ENCODE results near the gene CENPU. TPM values are rescaled to one million over a fixed set of nuclear protein-coding genes. Genes with fewer than 3 reads are reported as not detected.

CENPU gene
- total and polyA plus RNA-seq, 2 of the 8 experiments (the other 6 are each of a cell fraction or from before 2014, with no cell fraction given): 32.1 to 122 TPM

DNA sequence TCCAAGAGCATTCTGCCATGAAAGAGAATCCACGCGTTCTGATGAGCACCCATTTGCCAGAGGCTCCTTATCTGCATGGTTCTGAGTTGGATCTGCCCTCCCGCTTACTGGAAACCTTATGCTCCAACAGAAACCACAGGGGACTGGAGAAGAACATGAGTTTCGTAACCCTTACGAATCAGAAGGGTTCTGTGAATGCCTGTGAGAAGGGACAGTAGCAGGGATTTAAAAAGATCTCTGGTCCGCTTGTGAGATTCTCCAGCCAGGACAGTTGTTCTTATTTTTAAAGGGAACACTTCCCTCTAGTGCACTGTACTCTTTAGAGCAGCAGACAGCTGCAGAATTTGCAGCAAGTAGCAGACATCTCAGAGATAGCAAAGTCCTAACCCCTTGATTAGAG, 22.5 kb upstream of the CENPU start:
- Histone ChIP-seq H3K36me3 (ENCODE audit: control insufficient read depth in 2 of 4, insufficient read depth in 4 of 4, low read length in 3 of 4) (no peaks in the 10 kb centered on the region), H3K4ac (replicated peaks; ENCODE audit: insufficient read length, low read depth, low read length) (no peak overlapping the region), H4K8ac (ENCODE audit: extremely low read depth, insufficient read depth, low read length) (no peak overlapping the region), H3K79me2 (ENCODE audit: control insufficient read depth in 1 of 2, insufficient read depth in 2 of 2, low read length in 2 of 2) (no peaks in the 10 kb centered on the region), H2BK15ac (ENCODE audit: low read length) (no peak overlapping the region), H3K4me2 (ENCODE audit: insufficient read depth in 1 of 2, low read depth in 2 of 2, low read length in 2 of 2) (no peak overlapping the region), H4K20me1 (replicated peaks in 1 of 2; ENCODE audit: control insufficient read depth in 1 of 2, insufficient read depth in 2 of 2, low read length in 2 of 2) (no peaks in the 10 kb centered on the region), H4K5ac (ENCODE audit: insufficient read length, low read depth, low read length) (no peak overlapping the region), H3K23ac (ENCODE audit: insufficient read length) (no peak overlapping the region), H2AK5ac (ENCODE audit: low read depth, low read length) (no peak overlapping the region), H4K91ac (replicated peaks; ENCODE audit: insufficient read length, low read length) (no peak overlapping the region), H3K9me3 (ENCODE audit: insufficient read depth in 2 of 2, low read depth in 1 of 2, low read length in 1 of 2) (no peaks in the 10 kb centered on the region), H2BK5ac (ENCODE audit: low read depth, low read length) (no peak overlapping the region), H2AFZ (ENCODE audit: low read length) (no peak overlapping the region), H3K14ac (ENCODE audit: insufficient read length) (no peak overlapping the region), H3K23me2 (ENCODE audit: low read depth, low read length) (no peaks in the 10 kb centered on the region), H3K27me3 (replicated peaks in 1 of 4; ENCODE audit: control insufficient read depth in 3 of 4, extremely low read depth in 1 of 4, insufficient read depth in 3 of 4, low read length in 3 of 4) (peaks cover 0 to 1% (median 0%) of the 10 kb centered on the region in 4 experiments; a peak in 1 of 7 replicates), H2BK20ac (ENCODE audit: low read length) (no peak overlapping the region), H3K4me3 (ENCODE audit: extremely low read depth in 1 of 4, insufficient read depth in 2 of 4, low read depth in 3 of 4, low read length in 4 of 4) (no peak overlapping the region), H3K79me1 (ENCODE audit: low read depth, low read length) (no peaks in the 10 kb centered on the region), H3K4me1 (replicated peaks in 1 of 4; ENCODE audit: control insufficient read depth in 3 of 4, insufficient read depth in 4 of 4, low read length in 3 of 4) (no peaks in the 10 kb centered on the region), H2BK12ac (ENCODE audit: low read depth, low read length) (no peak overlapping the region), H3K27ac (ENCODE audit: low read depth, low read length) (no peak overlapping the region), H2BK120ac (replicated peaks; ENCODE audit: low read depth, low read length) (no peak overlapping the region), H3K56ac (replicated peaks; ENCODE audit: insufficient read length, low read depth, low read length) (no peak overlapping the region), H3K9ac (replicated peaks in 1 of 4; ENCODE audit: extremely low read depth in 1 of 4, low read depth in 3 of 4, low read length in 3 of 4) (no peak overlapping the region), H3K18ac (ENCODE audit: extremely low read depth, low read length) (no peak overlapping the region)
- no peak for DNase-seq (ENCODE audit: low read depth in 1 of 2, low spot score in 2 of 2)
- ChIA-PET CTCF (ENCODE audit: partially characterized antibody) (interaction anchor here (1.0 kb wide), 1 partner anchor 378 kb away, joined by 4 read pairs; no protein-coding TSS in a partner anchor), POLR2A (ENCODE audit: partially characterized antibody) (interaction anchor here (1.0 kb wide), 1 partner anchor 13 kb away, joined by 3 read pairs; no protein-coding TSS in a partner anchor)
- WGBS, 2 experiments (ENCODE audit: extremely low coverage in 1 of 2, insufficient coverage in 1 of 2, insufficient read length in 1 of 2, insufficient replicate concordance in 2 of 2, low coverage in 1 of 2, low lambda C conversion rate in 2 of 2, missing lambda C conversion rate in 1 of 2): 86% methylated on average over 6 of the region's 6 CpGs; no CpG with 5 or more reads in 1 of the 2 experiments
- no peak for FAIRE-seq
- TF ChIP-seq KDM5A (IDR thresholded peaks at IDR 0.05; ENCODE audit: low read length): no peak
- no peak for TF ChIP-seq NRF1 (IDR thresholded peaks at IDR 0.05; ENCODE audit: low read depth, low read length)
- TF ChIP-seq SP1 (IDR thresholded peaks at IDR 0.05; ENCODE audit: low read depth, low read length): no peak
- no peak for TF ChIP-seq CEBPB (IDR thresholded peaks at IDR 0.05; ENCODE audit: low read depth, low read length)
- no peak for TF ChIP-seq BRCA1 (IDR thresholded peaks at IDR 0.05; ENCODE audit: low read depth, low read length)
- TF ChIP-seq SRF (IDR thresholded peaks at IDR 0.05; ENCODE audit: low read depth, low read length): no peak
- no peak for TF ChIP-seq SP4 (IDR thresholded peaks at IDR 0.05; ENCODE audit: low read length)
- TF ChIP-seq JUN (IDR thresholded peaks at IDR 0.05; ENCODE audit: low read depth, low read length): no peak
- TF ChIP-seq SAP30 (IDR thresholded peaks at IDR 0.05; ENCODE audit: insufficient read depth, insufficient replicate concordance, low read length): no peak
- TF ChIP-seq TBP (IDR thresholded peaks at IDR 0.05; ENCODE audit: low read depth, low read length): no peak
- TF ChIP-seq HDAC6 (IDR thresholded peaks at IDR 0.05; ENCODE audit: low read depth, low read length): no peak
- TF ChIP-seq RFX5 (IDR thresholded peaks at IDR 0.05; ENCODE audit: borderline replicate concordance, low read depth, low read length): no peak
- no peak for TF ChIP-seq SP2 (IDR thresholded peaks at IDR 0.05; ENCODE audit: low read length)
- TF ChIP-seq SIX5 (IDR thresholded peaks at IDR 0.05; ENCODE audit: low read depth, low read length): no peak
- TF ChIP-seq EP300 (IDR thresholded peaks at IDR 0.05; ENCODE audit: borderline replicate concordance in 1 of 2, low read depth in 2 of 2, low read length in 2 of 2): no peak
- TF ChIP-seq KDM1A (IDR thresholded peaks at IDR 0.05; ENCODE audit: borderline replicate concordance, low read length): no peak

Measured in H1 (cell line).